ENCODE data around the gene NFYA.

GRCh38 chr6:41065550-41066026 is 7.2 kb upstream of the NFYA start:
- TF ChIP-seq CTCF (IDR thresholded peaks at IDR 0.05), result no peak
- no peak for TF ChIP-seq POLR2A (IDR thresholded peaks at IDR 0.05)

All from right lobe of liver (tissue), 4 donors.